ENCODE data around the gene SEMA3F. TPM values are rescaled to one million over a fixed set of nuclear protein-coding genes. Genes with fewer than 3 reads are reported as not detected.

The SEMA3F gene
- total and polyA plus RNA-seq, 5 donors from 2014 or later: 0.52 TPM; not detected in 4

Other genes with a start within 250 kb of the SEMA3F start
- 4.7 TPM for gene MON1A, start 225.5 kb upstream of the SEMA3F start, total RNA-seq
- gene MON1A, start 225.5 kb upstream of the SEMA3F start, polyA plus RNA-seq: 10 to 100 TPM; 14.9 to 20.1 (median 19.2) TPM
- gene RBM6, start 215.2 kb upstream of the SEMA3F start, total RNA-seq: 142 TPM
- gene RBM6, start 215.2 kb upstream of the SEMA3F start, polyA plus RNA-seq: 10 to 100 TPM; 23.1 to 27.4 (median 24.7) TPM
- 395 TPM for gene RBM5, start 66.4 kb upstream of the SEMA3F start, total RNA-seq
- 10 to 100 TPM; 29.6 to 44.3 (median 37.7) TPM for gene RBM5, start 66.4 kb upstream of the SEMA3F start, polyA plus RNA-seq
- gene GNAT1, start 36.3 kb downstream of the SEMA3F start, total RNA-seq: not detected
- not detected for gene GNAT1, start 36.3 kb downstream of the SEMA3F start, polyA plus RNA-seq
- not detected for gene SLC38A3, start 49.9 kb downstream of the SEMA3F start, total RNA-seq
- gene SLC38A3, start 49.9 kb downstream of the SEMA3F start, polyA plus RNA-seq: not detected
- 373 TPM for gene GNAI2, start 80.9 kb downstream of the SEMA3F start, total RNA-seq
- 100 to 1,000 TPM; 544 to 696 (median 614) TPM for gene GNAI2, start 80.9 kb downstream of the SEMA3F start, polyA plus RNA-seq
- 1.7 TPM for gene SEMA3B, start 113.8 kb downstream of the SEMA3F start, total RNA-seq
- not detected for gene SEMA3B, start 113.8 kb downstream of the SEMA3F start, polyA plus RNA-seq
- not detected for gene LSMEM2, start 123.8 kb downstream of the SEMA3F start, total RNA-seq
- under 1 TPM in 1 of 4 donors, not detected in 3; 0.22 TPM for gene LSMEM2, start 123.8 kb downstream of the SEMA3F start, polyA plus RNA-seq
- gene IFRD2, start 137.1 kb downstream of the SEMA3F start, total RNA-seq: 39.9 TPM
- gene IFRD2, start 137.1 kb downstream of the SEMA3F start, polyA plus RNA-seq: 10 to 100 TPM; 40.6 to 51.9 (median 43.4) TPM
- 2.4 TPM for gene HYAL3, start 144.1 kb downstream of the SEMA3F start, total RNA-seq
- gene HYAL3, start 144.1 kb downstream of the SEMA3F start, polyA plus RNA-seq: 1 to 10 TPM; 1.8 to 8.3 (median 5.6) TPM
- gene NAA80, start 144.1 kb downstream of the SEMA3F start, total RNA-seq: 31.9 TPM
- gene NAA80, start 144.1 kb downstream of the SEMA3F start, polyA plus RNA-seq: 10 to 100 TPM; 13.6 to 23.5 (median 14.6) TPM
- gene HYAL1, start 148.2 kb downstream of the SEMA3F start, total RNA-seq: 0.35 TPM
- gene HYAL1, start 148.2 kb downstream of the SEMA3F start, polyA plus RNA-seq: under 1 TPM in 3 of 4 donors, not detected in 1; 0.07 to 0.31 (median 0.10) TPM
- gene HYAL2, start 167.4 kb downstream of the SEMA3F start, total RNA-seq: 1.5 TPM
- gene HYAL2, start 167.4 kb downstream of the SEMA3F start, polyA plus RNA-seq: 1 to 10 TPM; 2.7 to 6.5 (median 5.1) TPM
- gene TUSC2, start 172.9 kb downstream of the SEMA3F start, total RNA-seq: 17.5 TPM
- 10 to 100 TPM; 44.6 to 55.6 (median 49.9) TPM for gene TUSC2, start 172.9 kb downstream of the SEMA3F start, polyA plus RNA-seq
- gene RASSF1, start 185.5 kb downstream of the SEMA3F start, total RNA-seq: 76.0 TPM
- 10 to 100 TPM; 48.4 to 67.4 (median 54.7) TPM for gene RASSF1, start 185.5 kb downstream of the SEMA3F start, polyA plus RNA-seq
- 1.6 TPM for gene ZMYND10, start 190.4 kb downstream of the SEMA3F start, total RNA-seq
- under 1 TPM in 1 of 4 donors, not detected in 3; 0.09 TPM for gene ZMYND10, start 190.4 kb downstream of the SEMA3F start, polyA plus RNA-seq
- gene NPRL2, start 195.5 kb downstream of the SEMA3F start, total RNA-seq: 30.1 TPM
- 10 to 100 TPM; 43.0 to 51.8 (median 49.6) TPM for gene NPRL2, start 195.5 kb downstream of the SEMA3F start, polyA plus RNA-seq
- 28.5 TPM for gene CYB561D2, start 195.5 kb downstream of the SEMA3F start, total RNA-seq
- 10 to 100 TPM; 66.3 to 92.2 (median 79.2) TPM for gene CYB561D2, start 195.5 kb downstream of the SEMA3F start, polyA plus RNA-seq
- gene TMEM115, start 204.2 kb downstream of the SEMA3F start, total RNA-seq: 18.3 TPM
- 10 to 100 TPM; 33.5 to 38.6 (median 36.5) TPM for gene TMEM115, start 204.2 kb downstream of the SEMA3F start, polyA plus RNA-seq

Data from CD4-positive, CD25-positive, alpha-beta regulatory T cell (primary cell).